NCI-H510A (cell line): Measurements from ENCODE around the gene PRR27.

Experiments used
- DNase-seq: peaks from one replicate; lab custom pipeline; 2025; lab: John Stamatoyannopoulos, UW

The PRR27 gene

DNA sequence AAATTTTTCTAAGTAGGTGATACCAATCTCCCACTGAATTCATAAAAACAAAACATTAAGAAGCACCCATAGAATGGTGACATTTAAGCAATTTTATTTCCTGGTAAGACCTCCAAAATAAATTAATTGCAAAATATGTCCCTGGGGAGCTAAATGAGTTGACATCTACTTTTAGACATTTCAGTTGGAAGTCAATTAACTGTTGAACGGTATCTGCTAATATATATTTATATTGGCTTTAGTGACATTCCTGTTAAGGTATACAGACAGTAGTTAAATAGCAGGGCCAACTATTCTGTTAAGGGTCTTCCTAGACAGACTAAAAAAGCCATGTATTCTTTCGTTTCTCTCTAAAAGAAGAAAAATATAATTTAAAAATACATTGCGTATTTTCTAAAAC lies at the start of gene PRR27:
Gene PRR27 (plus strand): TSS at position 301 of the 400 bp plus-strand sequence. CDS start 139 bp downstream, outside the sequence.
- DNase-seq: no peak

DNA sequence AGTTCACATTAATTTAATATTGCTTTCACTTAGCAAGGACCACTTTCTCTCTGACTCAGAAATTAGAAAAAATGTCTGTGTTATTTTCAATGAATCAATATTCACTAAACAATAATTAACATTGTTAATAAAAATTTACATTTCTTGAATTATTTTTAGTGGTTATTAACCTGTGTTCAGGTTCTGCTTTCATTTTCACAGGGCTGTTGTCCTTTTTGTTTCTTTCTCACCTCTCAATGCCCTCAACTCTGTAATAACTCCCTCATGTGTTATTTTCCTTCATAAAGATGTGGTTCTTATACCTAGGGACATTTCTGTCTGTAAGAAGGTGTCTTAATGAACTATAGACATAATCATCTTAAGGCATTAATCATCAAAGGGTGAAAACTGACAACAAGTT lies 43.1 kb upstream of the PRR27 start:
- DNase-seq: no peak

DNA sequence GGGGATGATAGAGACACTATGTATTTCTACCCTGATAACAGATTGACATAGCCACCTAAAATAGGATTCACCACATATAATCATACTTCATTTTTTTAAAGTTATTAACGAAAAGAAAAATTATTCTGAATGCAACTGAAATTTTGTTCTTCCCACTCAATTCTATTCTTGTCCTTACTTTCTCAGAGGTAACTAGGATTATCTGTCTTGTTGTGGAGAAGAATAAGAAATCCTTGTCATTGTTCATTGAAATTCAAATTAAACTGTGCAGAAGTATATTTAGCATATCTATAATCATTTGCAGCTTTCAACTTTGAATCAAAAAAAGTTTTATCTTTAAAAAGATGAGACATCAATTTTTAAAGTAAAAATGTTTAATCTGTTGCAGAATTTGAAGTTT lies 40.4 kb upstream of the PRR27 start:
- no peak for DNase-seq

DNA sequence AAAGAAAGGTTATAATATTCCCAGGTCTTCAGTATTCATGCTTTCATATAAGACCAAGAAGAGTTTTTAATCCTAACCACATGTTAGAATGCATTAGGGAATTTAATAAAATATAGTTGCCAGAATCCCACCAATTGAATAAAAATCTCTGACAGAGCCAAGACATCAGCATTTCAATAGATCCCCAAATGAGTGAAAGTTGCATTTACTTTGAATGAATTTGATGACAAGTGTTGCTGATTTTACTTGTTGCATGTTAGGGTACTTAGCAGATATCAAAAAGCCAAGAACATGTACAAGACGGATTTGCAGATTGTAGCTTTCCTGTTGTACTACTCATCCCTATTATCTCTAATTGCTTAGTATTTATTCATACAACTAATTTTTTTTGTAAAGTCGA lies 39.9 kb upstream of the PRR27 start:
- no peak for DNase-seq

DNA sequence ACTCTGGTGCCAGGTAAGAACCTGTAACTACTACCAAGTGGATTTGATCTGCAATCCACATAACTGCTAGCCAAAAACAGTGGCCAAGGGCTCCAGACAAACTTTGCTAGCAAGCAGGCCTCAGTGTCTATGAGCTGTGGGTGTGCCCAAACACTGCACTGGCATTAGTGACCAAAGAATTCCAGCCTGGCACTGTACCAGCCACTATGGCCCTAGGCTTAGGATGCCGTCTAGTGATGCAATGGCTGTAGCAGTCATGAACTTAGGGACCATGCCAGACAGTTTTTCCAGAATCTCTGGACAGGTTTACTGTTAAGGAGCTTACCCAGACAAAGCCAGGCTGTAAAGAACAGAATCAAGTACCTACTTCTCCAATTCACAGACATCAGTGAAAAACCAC lies 33.7 kb upstream of the PRR27 start:
- no peak for DNase-seq

DNA sequence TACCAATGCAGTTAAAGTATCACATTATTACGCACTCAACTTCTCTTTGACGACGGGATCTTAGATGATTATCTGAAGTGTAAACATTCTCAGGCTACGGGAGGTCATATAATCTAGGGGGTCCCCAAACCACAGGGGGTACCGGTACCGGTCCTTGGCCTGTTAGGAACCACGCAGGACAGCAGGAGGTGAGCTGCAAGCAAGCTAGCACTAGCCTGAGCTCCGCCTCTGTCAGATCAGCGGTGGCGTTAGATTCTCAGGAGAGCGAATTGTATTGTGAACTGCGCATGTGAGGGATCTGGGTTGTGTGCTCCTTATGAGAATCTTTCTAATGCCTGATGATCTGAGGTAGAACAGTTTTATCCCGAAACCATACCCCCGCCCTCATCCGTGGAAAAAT lies 20.6 kb upstream of the PRR27 start:
- no peak for DNase-seq

DNA sequence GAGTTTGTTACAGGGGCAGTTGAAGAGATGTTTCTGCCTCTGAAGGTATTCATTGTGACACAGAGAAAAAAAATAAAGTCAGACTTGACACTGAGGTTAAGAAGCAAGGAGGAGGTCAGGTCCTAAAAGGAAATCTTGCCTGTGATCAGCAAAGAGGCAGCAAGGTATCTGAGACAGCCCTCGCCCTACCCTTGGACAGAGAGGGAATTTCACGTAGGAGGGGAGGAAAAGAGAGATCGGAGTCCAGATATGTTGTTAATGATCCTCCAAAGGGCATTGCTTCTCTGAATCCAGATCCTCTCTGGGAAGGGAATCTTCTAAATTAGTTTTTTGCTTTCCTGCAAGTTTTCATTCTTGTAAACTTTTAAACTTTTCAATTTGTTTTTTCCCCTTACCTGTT lies 15.3 kb upstream of the PRR27 start:
- no peak for DNase-seq

DNA sequence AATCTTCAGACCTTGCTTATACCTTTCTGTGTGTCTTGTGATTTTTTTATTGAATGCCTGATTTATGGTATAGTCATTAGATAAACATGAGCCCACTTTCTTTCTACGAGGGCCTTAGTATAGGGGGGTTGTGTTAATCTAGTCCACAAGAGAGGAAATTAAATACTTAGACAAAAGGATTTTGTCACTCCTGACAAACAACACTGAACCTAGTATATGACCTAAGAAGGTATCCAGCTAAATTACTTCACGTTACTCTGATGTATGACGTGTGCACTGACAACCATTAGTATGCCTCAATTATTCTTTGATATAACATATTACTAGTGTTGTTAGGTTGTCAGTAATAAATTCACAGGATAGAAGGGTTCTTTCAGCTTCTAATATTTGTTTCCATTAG lies 2.8 kb upstream of the PRR27 start:
- DNase-seq: no peak

DNA sequence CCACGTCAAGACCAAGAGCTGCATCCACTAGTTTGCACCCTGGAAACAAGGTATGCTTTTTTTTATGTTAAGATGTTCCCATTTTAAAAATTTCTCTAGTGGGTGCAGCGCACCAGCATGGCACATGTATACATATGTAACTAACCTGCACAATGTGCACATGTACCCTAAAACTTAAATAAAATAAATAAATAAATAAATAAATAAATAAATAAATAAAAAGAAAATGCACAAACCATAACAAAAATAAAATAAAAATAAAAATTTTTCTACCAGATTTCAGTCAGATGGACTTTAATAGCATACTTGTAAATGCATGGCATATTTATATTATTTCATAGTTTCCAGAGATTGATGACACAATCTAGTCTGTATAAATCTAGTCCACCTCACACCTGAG lies 1.9 kb upstream of the PRR27 start:
- DNase-seq: no peak

DNA sequence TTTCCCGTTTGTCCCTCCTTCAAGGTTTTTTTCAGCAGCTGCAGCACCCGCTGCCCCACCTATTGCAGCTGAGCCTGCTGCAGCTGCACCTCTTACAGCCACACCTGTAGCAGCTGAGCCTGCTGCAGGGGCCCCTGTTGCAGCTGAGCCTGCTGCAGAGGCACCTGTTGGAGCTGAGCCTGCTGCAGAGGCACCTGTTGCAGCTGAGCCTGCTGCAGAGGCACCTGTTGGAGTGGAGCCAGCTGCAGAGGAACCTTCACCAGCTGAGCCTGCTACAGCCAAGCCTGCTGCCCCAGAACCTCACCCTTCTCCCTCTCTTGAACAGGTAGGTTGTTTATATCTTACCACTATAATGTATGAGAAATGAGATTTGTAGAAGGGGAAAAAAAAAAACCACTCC lies 4.5 kb downstream of the PRR27 start:
- peak; percentile 38 for DNase-seq

DNA sequence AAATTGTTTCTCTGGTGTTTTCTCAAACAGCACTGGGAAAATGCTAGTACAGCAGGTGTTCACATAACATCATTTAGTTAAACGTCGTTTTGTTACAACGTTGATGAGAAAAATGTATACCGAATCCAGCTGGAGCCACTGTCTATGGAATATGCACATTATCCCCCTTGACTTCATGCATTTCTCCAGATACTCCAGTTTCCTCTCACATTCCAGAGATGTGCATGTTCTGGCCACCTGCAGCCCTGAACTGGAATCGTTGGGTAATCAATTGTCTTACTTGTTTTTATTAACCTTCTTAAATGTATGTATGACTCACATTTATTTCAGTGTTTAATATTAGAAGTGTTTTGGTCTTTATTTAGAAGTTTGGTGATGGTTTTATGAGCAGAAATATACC lies 23.1 kb downstream of the PRR27 start:
- no peak for DNase-seq

DNA sequence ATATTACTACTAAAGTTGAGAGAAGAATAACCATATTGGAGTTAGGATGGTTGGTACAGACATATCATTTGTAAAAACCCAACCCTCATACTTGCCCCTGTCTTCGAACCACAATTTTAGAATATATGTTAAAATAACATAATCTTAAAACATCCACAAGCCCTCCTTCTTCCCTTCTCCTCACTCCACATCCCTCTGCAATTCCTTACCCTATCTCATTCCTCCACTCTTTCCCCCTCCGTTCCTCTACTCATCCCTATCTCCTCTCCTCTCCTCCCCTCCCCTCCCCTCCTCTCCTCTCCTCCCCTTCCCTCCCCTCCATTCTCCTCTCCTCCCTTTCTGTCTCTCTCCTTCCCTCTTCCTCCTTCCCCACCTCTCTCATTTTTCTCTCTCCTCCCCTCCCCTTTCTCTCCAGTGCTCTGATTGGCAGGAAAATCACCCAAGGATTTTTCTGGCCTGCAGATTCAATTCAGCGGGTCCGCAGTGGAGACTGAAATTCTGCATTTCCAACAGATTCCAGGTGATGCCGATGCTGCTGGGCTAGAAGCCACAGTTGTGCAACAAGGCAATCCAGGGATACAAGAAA lies 24.1 kb downstream of the PRR27 start:
- DNase-seq: no peak

DNA sequence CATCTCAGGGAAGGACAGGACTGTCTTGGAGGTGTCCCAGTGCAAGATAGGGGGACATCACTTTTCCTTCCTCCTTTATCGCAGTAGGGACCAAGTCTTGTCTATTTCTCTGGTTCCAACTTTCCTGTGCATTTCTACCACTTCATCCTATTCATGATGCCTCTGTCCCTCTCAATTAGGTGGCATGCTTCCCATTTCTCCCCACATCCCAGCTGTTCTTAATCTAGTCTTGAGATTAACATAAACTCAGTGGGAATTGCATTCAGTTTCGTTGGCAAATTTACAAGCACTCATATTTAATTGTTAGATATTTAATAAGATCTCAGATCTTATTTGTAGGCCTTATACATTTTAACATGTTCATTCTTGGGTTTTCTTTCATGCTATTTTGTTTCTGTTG lies 25.8 kb downstream of the PRR27 start:
- no peak for DNase-seq

DNA sequence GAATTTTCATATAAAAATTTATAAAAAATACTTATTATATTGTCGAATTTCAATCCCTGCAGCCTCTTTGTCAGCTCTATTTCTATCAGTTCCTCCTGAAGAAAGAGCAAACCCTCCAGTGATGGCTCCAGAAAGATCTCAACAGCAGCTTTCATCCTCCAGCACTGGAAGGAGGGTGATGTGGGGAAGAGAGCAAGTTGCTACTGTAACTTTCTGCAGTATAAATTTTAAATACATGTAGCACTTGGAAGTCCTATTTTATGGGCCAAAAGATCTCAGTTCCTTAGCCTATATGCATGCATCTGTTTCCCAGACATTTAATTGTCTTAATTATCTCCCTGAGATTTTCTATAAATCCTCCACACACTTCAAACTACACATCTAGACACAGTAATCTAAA lies 27.8 kb downstream of the PRR27 start:
- no peak for DNase-seq

DNA sequence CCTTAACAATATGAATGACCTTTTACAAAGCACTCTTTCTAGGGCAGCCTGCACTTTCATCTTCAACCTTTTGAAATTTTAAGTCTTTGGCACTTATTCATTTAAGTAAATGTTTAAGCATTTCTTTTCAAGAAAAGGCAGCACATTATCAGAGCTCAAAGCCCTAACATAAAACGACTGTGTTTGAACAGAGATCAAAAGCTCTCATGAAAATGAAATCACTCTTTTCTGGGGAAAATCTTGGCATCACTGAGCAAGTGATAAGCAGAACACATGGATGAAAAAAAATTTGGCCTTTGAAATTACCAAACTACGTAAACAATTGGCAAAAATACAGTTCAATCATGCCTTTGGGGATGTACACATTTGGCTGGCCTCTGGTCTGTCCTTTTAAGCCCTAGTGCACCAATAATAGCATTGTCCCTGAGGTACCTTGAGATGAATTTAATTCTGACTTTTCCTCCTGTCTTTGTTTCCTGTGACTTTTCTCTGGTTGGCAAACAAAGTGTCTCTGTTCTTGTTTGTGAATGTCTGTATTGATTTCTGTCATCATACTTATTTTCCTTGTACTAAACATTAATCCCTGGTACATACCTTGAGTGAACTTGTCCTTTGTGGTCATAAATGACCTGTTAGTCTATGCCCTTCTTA lies 28.6 kb downstream of the PRR27 start:
- DNase-seq: no peak

DNA sequence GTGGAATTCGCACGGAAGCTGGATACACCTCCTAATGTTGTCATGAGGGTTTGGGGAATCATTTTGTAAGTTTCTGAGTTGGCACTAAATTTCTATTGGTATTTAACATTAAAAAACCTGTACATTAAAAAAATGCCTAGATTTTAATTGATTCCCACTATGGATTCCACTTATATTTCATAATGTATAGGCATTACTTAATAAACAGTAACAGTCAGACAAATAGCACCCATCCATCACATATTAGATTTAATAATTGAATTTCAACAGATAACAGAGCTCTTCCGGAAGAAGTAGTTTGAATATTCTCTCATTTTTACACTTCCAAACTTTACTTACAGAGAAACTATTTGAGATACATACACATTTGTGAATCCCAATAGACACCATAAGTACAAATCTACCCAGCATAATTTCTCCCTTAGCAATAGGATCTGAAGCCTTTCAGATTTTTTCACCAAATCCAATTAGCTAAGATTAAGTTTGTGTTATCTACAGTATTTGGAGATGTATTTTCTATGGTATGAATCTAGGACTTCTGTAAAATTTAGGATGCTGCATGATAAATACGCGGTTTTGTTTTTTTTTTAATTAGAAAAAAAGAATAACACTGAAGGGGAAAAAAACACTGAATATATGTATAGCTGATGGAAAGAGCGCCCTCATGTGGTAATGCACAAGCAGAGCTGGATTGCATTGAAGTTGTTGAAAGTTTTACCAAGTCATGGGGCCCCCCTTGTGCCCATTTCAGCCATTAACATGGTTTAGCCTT lies 29.3 kb downstream of the PRR27 start:
- no peak for DNase-seq

DNA sequence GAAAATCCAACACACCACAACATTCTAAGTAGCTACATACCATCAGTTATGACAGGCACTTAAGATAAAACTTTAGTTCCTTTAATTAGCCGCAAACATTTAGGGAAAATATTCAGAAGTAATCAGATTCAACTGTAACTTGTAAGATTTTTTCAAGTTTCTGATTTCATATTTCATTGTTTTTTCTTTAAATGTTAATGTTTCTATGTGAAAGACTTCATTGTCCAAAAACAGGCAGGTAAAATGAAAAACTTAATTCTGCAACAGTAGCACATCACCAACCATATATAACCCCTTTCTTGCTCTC lies 29.9 kb downstream of the PRR27 start:
- no peak for DNase-seq

DNA sequence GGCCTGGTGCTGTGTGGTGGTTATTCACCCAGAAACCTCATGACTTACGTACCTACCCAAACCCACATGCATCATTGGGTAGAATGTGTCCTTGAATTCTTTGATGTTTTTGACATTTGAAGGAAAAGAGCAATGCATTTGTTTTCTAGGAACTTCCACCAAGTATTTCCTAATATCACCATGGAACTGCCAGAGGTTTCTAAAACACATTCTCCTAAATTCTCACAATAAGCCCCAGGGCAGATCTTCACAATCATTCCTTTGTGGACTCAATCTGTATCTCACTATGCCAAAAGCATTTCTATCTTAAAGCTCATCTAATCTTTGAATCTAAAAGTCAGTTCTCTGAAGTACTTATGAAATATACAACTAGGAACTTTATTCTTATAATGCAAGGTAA lies 33.2 kb downstream of the PRR27 start:
- DNase-seq: no peak

DNA sequence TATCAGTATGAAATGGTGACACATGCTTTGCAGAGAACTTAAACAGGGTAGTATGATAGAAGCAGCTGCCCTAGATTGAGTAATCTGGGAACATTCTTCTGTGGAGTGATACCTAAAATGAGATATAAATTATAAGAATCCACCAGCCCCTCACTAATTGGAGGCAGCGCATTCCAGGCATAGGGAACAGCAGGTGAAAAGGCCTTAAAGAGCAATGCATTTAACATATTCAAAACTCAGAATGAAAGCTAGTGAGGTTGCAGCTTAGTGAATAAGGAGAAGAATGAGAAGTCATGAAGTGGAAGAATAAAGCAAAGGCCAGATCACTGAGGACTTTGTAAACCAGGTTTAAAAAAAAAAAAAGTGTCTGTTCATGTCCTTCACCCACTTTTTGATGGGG lies 36.5 kb downstream of the PRR27 start:
- DNase-seq: no peak

DNA sequence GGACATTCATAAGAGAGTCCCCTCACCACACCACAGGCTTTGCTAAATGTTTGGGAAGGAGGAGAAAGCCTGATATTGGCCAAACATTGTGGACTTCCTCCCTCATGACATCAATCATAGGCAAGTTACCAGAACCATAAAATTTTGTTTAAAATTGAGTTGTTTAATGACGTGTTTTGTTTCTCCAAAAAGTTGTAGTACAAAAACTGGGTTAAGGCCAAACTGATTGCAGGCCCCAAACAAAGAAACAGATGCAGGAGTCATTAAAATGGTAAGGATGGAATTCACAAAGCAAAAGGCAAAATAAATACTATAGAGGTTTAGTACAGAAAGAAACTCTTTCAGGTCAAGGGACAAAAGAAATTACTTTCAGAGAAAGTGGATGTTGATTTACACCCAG lies 37.6 kb downstream of the PRR27 start:
- DNase-seq: no peak

DNA sequence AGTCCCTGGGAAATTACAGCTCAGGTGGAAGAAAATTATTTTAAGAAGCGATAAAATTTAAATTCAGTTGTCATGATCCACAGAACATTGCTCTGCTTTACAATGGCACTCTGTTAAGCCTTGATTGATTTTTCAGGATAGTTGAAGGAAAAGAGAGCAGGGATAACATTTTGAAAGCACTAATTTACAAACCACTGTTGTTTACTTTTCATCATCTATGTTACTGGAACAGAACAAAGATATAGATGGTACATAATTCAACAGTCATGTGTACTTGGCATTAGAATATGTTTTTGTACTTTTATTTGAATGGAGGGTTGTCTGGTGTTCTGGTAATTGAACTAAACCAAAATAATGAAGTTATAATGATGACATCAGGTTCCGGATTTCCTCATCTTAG lies 38.9 kb downstream of the PRR27 start:
- DNase-seq: no peak

DNA sequence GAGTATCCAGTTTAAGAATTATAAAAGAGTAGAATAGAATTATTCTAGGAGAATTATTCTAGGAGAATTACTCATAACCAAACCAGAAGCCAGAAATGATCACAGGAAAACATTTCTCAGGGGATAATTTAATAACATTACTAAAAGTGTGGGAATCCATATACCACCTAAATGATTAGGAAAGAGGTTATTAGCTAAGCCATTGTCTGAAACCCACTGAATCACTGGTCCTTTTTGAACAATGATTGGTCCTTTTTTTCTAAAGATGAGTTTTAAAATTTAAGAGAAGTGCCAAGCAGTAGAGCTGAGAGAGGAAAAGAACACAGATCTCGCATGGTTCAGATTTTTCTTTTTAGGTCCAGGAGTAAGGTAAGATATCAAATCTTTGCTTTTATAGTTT lies 41.4 kb downstream of the PRR27 start, which contains the start of gene ODAM:
Gene ODAM (plus strand): TSS at position 301 of the 400 bp plus-strand sequence. CDS start 819 bp downstream, outside the sequence.
- no peak for DNase-seq

DNA sequence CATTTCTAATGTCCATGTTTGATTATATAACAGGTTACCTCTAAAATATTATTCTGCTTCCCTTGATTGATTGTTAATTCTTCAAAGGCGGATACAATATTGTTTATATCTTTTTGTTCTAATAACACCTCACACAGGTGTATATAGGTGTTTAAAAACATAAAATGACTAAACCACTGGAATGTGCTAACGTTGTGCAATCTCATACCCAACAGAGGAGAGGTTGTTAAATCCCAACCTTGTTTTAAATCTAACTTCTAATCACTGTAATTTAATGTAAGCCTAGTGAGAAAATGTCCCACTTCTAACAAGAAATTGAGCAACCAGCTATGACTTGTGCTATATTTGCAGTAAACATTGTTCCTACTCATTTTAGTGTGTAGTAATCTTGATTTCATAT lies 42.8 kb downstream of the PRR27 start:
- no peak for DNase-seq

DNA sequence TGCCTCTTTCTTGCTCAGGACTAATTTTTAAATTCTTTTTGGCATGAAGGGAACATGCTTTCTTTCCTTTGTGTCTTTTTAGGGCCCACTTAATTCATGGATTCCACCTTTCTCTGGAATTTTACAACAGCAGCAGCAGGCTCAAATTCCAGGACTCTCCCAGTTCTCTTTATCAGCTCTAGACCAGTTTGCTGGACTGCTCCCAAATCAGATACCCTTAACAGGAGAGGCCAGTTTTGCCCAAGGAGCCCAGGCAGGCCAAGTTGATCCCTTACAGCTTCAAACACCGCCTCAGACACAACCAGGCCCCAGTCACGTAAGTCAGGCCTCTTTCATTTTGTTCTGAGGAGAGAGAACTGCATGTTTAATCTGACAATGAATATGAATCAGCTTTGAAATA lies 43.8 kb downstream of the PRR27 start:
- no peak for DNase-seq
